NOMO-1 treated with DMSO at 0.1 percent for 48 hours (cell line): ENCODE results near the gene MXI1.

Experiments used
- DNase-seq: peaks from one replicate; lab custom pipeline; 2025; ENCODE audit not compliant: unreplicated experiment; lab: John Stamatoyannopoulos, UW

The MXI1 gene

GRCh38 chr10:110207011-110207804, at the start of gene MXI1:
Gene MXI1 (plus strand): TSS chr10:110207605. CDS start chr10:110207809, 204 bp downstream.
- DNase-seq, result peak; percentile 75

GRCh38 chr10:110158051-110159005, 49.1 kb upstream of the MXI1 start:
- no peak for DNase-seq

GRCh38 chr10:110160081-110160480, 47.3 kb upstream of the MXI1 start:
- DNase-seq, result peak; percentile 17

- DNase-seq, result peak; percentile 54
These were observed 46.9 kb upstream of the MXI1 start for GRCh38 chr10:110160522-110160921.

GRCh38 chr10:110162741-110163145, 44.7 kb upstream of the MXI1 start:
- peak; percentile 53 for DNase-seq

- no peak for DNase-seq
These were observed 44.1 kb upstream of the MXI1 start for GRCh38 chr10:110163192-110163773.

GRCh38 chr10:110163841-110164240, 43.6 kb upstream of the MXI1 start:
- DNase-seq, result no peak

GRCh38 chr10:110165239-110165638, 42.2 kb upstream of the MXI1 start:
- no peak for DNase-seq

- no peak for DNase-seq
These were observed 40.3 kb upstream of the MXI1 start for GRCh38 chr10:110167149-110167548.

- DNase-seq, result no peak
These were observed 38.6 kb upstream of the MXI1 start for GRCh38 chr10:110168601-110169481.

- DNase-seq, result no peak
These were observed 37.8 kb upstream of the MXI1 start for GRCh38 chr10:110169586-110169985.

- peak; percentile 53 for DNase-seq
These were observed 37.0 kb upstream of the MXI1 start for GRCh38 chr10:110170142-110170971.

- DNase-seq, result no peak
These were observed 36.4 kb upstream of the MXI1 start for GRCh38 chr10:110171032-110171431.

- DNase-seq, result no peak
These were observed 35.2 kb upstream of the MXI1 start for GRCh38 chr10:110172155-110172554.

GRCh38 chr10:110174201-110174600, 33.2 kb upstream of the MXI1 start:
- no peak for DNase-seq

GRCh38 chr10:110174816-110175215, 32.6 kb upstream of the MXI1 start:
- DNase-seq, result no peak

GRCh38 chr10:110175406-110175805, 32.0 kb upstream of the MXI1 start:
- no peak for DNase-seq

GRCh38 chr10:110176141-110177030, 31.0 kb upstream of the MXI1 start:
- DNase-seq, result peak; percentile 38

- no peak for DNase-seq
These were observed 28.2 kb upstream of the MXI1 start for GRCh38 chr10:110179220-110179619.
